Thymus (tissue), 14 donors: ENCODE results near the gene C17orf75. TPM values are rescaled to one million over a fixed set of nuclear protein-coding genes. Genes with fewer than 3 reads are reported as not detected.
"Not testable (repeated sequence)": the region's sequence is repeated elsewhere in the genome, so short reads cannot be mapped to it uniquely, and the experiment has no call there.

Experiments
- DNase-seq, 9 donors: peaks; one replicate each; pipeline ENCODE4 v3.0.0-alpha.2; 2013; ENCODE audit warnings: low spot score in 9 of 9, low read depth in 6 of 9, missing footprints in 1 of 9
- H3K27ac ChIP-seq, 2 donors: one replicate each; pipeline ENCODE4 v1.5.1; 2013; ENCODE audit warnings: control low read depth in 1 of 2, low read depth in 1 of 2, low read length in 1 of 2, mild to moderate bottlenecking in 1 of 2, moderate library complexity in 1 of 2
- H3K27me3 ChIP-seq, 2 donors: one replicate each; pipeline ENCODE4 v1.5.1; 2013; ENCODE audit warnings: low read length in 1 of 2; ENCODE audit not compliant: control insufficient read depth in 2 of 2, insufficient read depth in 1 of 2
- H3K36me3 ChIP-seq, 2 donors: one replicate each; pipeline ENCODE4 v1.5.1; 2013; ENCODE audit warnings: low read length in 1 of 2, mild to moderate bottlenecking in 1 of 2, moderate library complexity in 1 of 2; ENCODE audit not compliant: control insufficient read depth in 2 of 2, insufficient read depth in 2 of 2
- H3K4me1 ChIP-seq, 2 donors: one replicate each; pipeline ENCODE4 v1.5.1; 2013; ENCODE audit warnings: low read length in 2 of 2; ENCODE audit not compliant: control insufficient read depth in 2 of 2, insufficient read depth in 2 of 2
- H3K4me3 ChIP-seq, 2 donors: one replicate each; pipeline ENCODE4 v1.5.1; 2013; ENCODE audit warnings: low read length in 2 of 2, control low read depth in 1 of 2, mild to moderate bottlenecking in 1 of 2
- H3K9me3 ChIP-seq, 2 donors: one replicate each; pipeline ENCODE4 v1.5.1; 2013; ENCODE audit warnings: low read length in 1 of 2, mild to moderate bottlenecking in 1 of 2; ENCODE audit not compliant: control insufficient read depth in 2 of 2, insufficient read depth in 1 of 2
- WGBS: extraction: QIAGEN DNeasy Blood & Tissue Kit; methylation state at CpG from one replicate; pipeline ENCODE4 v1.1.7; 2013; 5-methylcytosine and 5-hydroxymethylcytosine counted together
- long read RNA-seq, 10 donors: transcript quantifications; one replicate each; lab custom pipeline, GENCODE V29; 2026
- polyA plus RNA-seq: library from polyadenylated mRNA; stranded (reverse); fragments of 200-250 nt; gene quantifications from one replicate; pipeline ENCODE4 v1.2.3, GENCODE V29; 2013
- total RNA-seq: library from RNA; stranded (reverse); fragments of 120-200 nt; gene quantifications from one replicate; pipeline ENCODE4 v1.2.4, GENCODE V29; 2013
- donor health status: healthy.

C17orf75 gene, protein sequence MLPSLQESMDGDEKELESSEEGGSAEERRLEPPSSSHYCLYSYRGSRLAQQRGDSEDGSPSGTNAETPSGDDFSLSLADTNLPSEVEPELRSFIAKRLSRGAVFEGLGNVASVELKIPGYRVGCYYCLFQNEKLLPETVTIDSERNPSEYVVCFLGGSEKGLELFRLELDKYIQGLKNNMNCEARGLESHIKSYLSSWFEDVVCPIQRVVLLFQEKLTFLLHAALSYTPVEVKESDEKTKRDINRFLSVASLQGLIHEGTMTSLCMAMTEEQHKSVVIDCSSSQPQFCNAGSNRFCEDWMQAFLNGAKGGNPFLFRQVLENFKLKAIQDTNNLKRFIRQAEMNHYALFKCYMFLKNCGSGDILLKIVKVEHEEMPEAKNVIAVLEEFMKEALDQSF
- total RNA-seq (21.5 TPM), polyA plus RNA-seq (30.7 TPM)
- long read RNA-seq, donor 1, partial matches to known transcripts = 0 of 1 reads
- long read RNA-seq, donor 1, other reads (novel, unspliced or antisense) = 0 of 1 reads
- long read RNA-seq, donor 2 = 0 reads
- long read RNA-seq, donor 3, transcript C17orf75-202 (10 exons, 1,642 nt) = major isoform, 7 of 360 reads
- long read RNA-seq, donor 3, partial matches to known transcripts = 240 of 360 reads
- long read RNA-seq, donor 3, other reads (novel, unspliced or antisense) = 112 of 360 reads
- long read RNA-seq, donor 4, partial matches to known transcripts = 0 of 4 reads
- long read RNA-seq, donor 4, other reads (novel, unspliced or antisense) = 0 of 4 reads
- long read RNA-seq, donor 5, transcript C17orf75-202 (10 exons, 1,642 nt) = major isoform, 7 of 439 reads
- long read RNA-seq, donor 5, partial matches to known transcripts = 341 of 439 reads
- long read RNA-seq, donor 5, other reads (novel, unspliced or antisense) = 89 of 439 reads
- long read RNA-seq, donor 6, transcript C17orf75-202 (10 exons, 1,642 nt) = major isoform, 9 of 10 reads
- long read RNA-seq, donor 6, partial matches to known transcripts = 0 of 10 reads
- long read RNA-seq, donor 6, other reads (novel, unspliced or antisense) = 0 of 10 reads
- long read RNA-seq, donor 7, transcript C17orf75-202 (10 exons, 1,642 nt) = major isoform, 7 of 509 reads
- long read RNA-seq, donor 7, partial matches to known transcripts = 381 of 509 reads
- long read RNA-seq, donor 7, other reads (novel, unspliced or antisense) = 120 of 509 reads
- long read RNA-seq, donor 8, partial matches to known transcripts = 0 of 2 reads
- long read RNA-seq, donor 8, other reads (novel, unspliced or antisense) = 0 of 2 reads
- long read RNA-seq, donor 9, transcript C17orf75-202 (10 exons, 1,642 nt) = major isoform, 5 of 5 reads
- long read RNA-seq, donor 9, partial matches to known transcripts = 0 of 5 reads
- long read RNA-seq, donor 9, other reads (novel, unspliced or antisense) = 0 of 5 reads
- long read RNA-seq, donor 10, transcript C17orf75-202 (10 exons, 1,642 nt) = major isoform, 6 of 181 reads
- long read RNA-seq, donor 10, partial matches to known transcripts = 158 of 181 reads
- long read RNA-seq, donor 10, other reads (novel, unspliced or antisense) = 17 of 181 reads

- Histone ChIP-seq H3K4me1 (peaks cover 6 to 14% of the 10 kb centered on the region in 2 donors), H3K36me3 (peaks cover 11 to 14% of the 10 kb centered on the region in 2 donors), H3K27ac (peak within 1 kb of the TSS; percentile 68 to 92), H3K4me3 (peak within 1 kb of the TSS; percentile 54 to 89), H3K27me3 (no peaks in the 10 kb centered on the region), H3K9me3 (no peaks in the 10 kb centered on the region)
- 8% methylated on average over 47 of the region's 47 CpGs for WGBS
- DNase-seq = peak in 8 of 9 donors; percentile 62 to 87 (median 67)
These were observed at the start of gene C17orf75 for GRCh38 chr17:32341857-32342602. TSS of gene C17orf75 (minus strand) at chr17:32342173. CDS start at chr17:32342139, 34 bp downstream.

DNA sequence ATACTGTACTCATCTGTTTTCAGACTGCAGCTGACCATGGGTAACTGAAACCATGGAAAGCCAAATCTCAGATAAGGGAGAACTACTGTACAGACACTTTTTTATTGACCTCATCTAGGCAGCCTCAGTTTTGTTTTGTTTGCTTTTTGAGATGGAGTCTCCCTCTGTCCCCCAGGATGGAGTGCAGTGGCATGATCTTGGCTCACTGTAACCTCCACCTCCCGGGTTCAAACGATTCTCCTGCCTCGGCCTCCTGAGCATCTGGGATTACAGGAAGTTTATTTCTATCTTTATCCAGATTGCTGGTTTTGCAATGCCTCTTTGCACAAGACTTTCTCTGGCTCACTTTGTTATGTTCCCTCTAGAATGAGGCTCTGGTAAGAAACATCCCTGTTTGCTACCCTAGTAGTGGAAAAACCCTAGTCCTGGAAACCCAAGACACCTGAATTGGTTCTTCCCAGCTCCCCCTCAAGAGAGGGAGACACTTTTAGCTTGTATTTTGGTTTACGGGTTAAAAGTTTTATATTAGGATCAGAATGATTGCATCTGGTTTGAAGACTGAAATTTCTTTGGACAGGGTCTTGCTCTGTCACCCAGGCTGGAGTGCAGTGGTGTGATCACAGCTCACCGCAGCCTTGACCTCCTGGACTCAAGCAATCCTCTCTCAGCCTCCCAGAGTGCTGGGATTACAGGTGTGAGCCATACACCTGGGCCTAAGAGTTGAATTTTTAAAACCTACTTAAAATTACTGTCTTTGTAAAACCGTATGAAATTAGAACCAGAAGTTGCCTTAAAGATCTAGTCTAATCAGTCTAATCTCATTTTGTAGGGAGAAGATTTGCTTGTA lies 46.9 kb upstream of the C17orf75 start:
- Histone ChIP-seq H3K27me3 (no peaks in the 10 kb centered on the region), H3K4me3 (no peak overlapping the region), H3K27ac (no peak overlapping the region), H3K36me3 (peaks cover 4 to 13% of the 10 kb centered on the region in 2 donors), H3K4me1 (no peaks in the 10 kb centered on the region), H3K9me3 (no peaks in the 10 kb centered on the region)
- 97% methylated on average over 6 of the region's 6 CpGs for WGBS
- DNase-seq = no peak

DNA sequence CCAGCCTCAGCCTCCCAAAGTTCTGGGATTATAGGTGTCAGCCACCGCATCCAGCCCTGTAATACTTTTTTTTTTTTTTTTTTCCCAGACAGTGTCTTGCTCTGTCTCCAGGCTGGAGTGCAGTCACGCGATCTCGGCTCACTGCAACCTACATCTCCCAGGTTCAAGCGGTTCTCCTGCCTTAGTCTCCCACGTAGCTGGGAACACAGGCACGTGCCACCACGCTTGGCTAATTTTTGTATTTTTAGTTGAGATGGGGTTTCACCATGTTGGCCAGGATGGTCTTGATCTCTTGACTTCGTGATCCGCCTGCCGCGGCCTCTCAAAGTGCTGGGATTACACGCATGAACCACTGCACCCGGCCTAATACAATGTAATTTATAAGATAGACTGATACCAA lies 46.2 kb upstream of the C17orf75 start:
- H3K27ac ChIP-seq, DNase-seq, H3K4me3 ChIP-seq, H3K27me3 ChIP-seq, H3K9me3 ChIP-seq, H3K4me1 ChIP-seq: not testable (repeated sequence)
- WGBS = 98% methylated on average over 14 of the region's 14 CpGs
- H3K36me3 ChIP-seq = peaks cover 8 to 13% of the 10 kb centered on the region in 2 donors

- H3K4me3 ChIP-seq = no peak overlapping the region
- H3K27ac ChIP-seq = no peak overlapping the region
- no peaks in the 10 kb centered on the region for H3K4me1 ChIP-seq
- no peaks in the 10 kb centered on the region for H3K9me3 ChIP-seq
- H3K27me3 ChIP-seq = no peaks in the 10 kb centered on the region
- no peak for DNase-seq
- H3K36me3 ChIP-seq = peaks cover 20% of the 10 kb centered on the region in 2 donors
These were observed 44.9 kb upstream of the C17orf75 start for GRCh38 chr17:32386844-32387243.

DNA sequence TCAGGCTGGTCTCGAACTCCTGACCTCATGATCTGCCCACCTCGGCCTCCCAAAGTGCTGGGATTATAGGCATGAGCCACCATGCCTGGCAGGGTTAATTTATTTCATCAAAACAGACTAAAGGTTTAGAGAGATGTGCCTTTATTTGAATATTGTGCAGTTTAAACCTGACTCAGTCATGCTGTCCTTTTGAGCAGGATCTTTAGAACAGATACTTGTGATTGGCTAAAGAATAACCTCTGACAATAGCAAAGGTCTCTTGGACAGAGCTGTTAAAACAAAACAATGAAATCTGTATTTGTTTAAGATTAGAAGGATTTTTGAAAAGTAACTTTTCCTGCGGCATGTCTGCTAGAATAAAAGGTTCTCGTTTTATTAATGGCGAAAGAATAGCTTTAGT lies 44.0 kb upstream of the C17orf75 start:
- Histone ChIP-seq H3K27me3 (no peaks in the 10 kb centered on the region), H3K4me1 (no peaks in the 10 kb centered on the region), H3K4me3 (no peak overlapping the region), H3K9me3 (no peaks in the 10 kb centered on the region), H3K36me3 (peaks cover 20 to 29% of the 10 kb centered on the region in 2 donors), H3K27ac (no peak overlapping the region)
- WGBS = 97% methylated on average over 5 of the region's 5 CpGs
- no peak for DNase-seq

- H3K36me3 ChIP-seq = peaks cover 20 to 36% of the 10 kb centered on the region in 2 donors
- 95% methylated on average over 7 of the region's 7 CpGs for WGBS
- no peaks in the 10 kb centered on the region for H3K27me3 ChIP-seq
These were observed 43.1 kb upstream of the C17orf75 start for GRCh38 chr17:32385121-32385520.

DNA sequence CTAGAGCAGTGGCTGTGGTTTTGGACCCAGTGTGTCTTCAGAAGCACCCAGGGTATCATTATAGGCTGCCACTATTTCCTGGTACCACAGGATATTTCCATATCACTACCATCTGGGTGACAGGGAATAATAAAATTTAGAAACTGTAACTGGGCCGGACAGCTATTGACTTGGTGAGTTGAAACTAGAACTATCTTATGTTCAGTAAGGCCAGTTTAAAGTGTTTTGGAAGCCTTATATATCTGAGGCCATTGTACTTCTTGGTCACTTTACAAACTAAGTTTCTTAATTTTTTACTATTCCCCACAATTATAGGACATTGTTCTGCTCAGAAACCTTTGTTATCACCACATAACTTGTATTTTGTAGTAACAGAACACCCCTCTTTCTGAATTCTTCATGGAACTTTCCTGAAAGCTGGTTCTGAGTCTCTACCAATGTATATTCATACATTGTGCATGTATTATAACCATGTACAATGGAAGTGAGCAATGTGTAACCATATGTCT lies 42.0 kb upstream of the C17orf75 start:
- H3K27me3 ChIP-seq = no peaks in the 10 kb centered on the region
- no peak overlapping the region for H3K27ac ChIP-seq
- H3K9me3 ChIP-seq = no peaks in the 10 kb centered on the region
- peaks cover 17 to 42% of the 10 kb centered on the region in 2 donors for H3K36me3 ChIP-seq
- no peak overlapping the region for H3K4me3 ChIP-seq
- H3K4me1 ChIP-seq = no peaks in the 10 kb centered on the region
- DNase-seq = no peak
- WGBS = 99% methylated on average over 1 of the region's 1 CpG

More at GRCh38 chr17:32385121-32385520, 43.1 kb upstream of the C17orf75 start:
- no peak overlapping the region for H3K4me3 ChIP-seq
- no peaks in the 10 kb centered on the region for H3K4me1 ChIP-seq
- no peaks in the 10 kb centered on the region for H3K9me3 ChIP-seq
- no peak for DNase-seq
- no peak overlapping the region for H3K27ac ChIP-seq
